Loucy (cell line): ENCODE results near the gene SFXN3.

ENCODE experiments used
- EZH2phosphoT487 ChIP-seq: fragments of 200-600 bp; IDR thresholded peaks from 2 replicates; pipeline ENCODE4 v1.6.1; 2018; ENCODE audit warnings: antibody characterized with exemption, mild to moderate bottlenecking, moderate library complexity, borderline replicate concordance
- TF ChIP-seq, protein P1 (sequence below): fragments of 200-600 bp; sonication (generic); conservative IDR thresholded peaks from 2 replicates; pipeline ENCODE4 v1.5.1; 2014; ENCODE audit warnings: mild to moderate bottlenecking, antibody characterized with exemption, low read length

DNA sequence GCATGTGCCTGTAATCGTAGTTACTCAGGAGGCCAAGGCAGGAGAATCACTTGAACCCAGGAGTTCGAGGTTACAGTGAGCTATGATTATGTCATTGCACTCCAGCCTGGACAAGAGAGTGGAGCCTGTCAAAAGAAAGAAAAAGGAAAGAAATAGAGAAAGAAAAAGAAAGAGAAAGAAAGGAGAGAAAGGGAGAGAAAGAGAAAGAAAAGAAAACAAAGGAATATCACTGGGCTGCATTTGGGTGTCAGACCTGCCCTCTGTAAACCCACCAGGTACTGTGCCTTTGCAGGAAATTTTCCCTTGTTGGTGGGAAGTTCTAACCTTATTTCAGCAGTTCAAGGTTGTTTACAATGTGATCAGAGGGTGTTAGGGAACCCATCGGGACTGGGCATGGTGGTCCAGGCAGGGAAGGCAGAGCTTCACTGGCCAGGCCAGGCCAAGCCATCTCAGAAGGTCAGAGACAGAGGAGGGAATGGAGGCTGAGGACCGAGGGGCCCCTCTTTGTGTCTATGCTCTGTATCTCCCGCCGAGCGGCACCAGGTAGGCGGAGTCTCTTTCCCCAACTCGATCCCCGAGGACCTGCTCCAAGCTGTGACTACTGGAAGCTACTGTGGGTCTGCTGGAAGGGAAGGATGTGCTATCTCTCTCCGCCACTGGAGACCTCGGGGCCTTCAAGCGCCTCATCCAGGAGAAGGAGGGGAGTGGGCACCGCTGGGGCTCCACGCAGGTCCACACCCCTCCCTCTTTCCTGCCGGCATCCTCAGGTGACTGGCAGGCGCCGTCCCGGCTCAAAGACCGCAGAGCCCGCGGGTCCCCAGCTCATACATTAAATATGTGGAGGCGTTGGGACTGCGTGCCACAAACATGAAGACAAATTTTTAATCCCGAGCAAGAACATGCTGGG lies 15.6 kb downstream of the SFXN3 start:
- TF ChIP-seq, protein P1, sequence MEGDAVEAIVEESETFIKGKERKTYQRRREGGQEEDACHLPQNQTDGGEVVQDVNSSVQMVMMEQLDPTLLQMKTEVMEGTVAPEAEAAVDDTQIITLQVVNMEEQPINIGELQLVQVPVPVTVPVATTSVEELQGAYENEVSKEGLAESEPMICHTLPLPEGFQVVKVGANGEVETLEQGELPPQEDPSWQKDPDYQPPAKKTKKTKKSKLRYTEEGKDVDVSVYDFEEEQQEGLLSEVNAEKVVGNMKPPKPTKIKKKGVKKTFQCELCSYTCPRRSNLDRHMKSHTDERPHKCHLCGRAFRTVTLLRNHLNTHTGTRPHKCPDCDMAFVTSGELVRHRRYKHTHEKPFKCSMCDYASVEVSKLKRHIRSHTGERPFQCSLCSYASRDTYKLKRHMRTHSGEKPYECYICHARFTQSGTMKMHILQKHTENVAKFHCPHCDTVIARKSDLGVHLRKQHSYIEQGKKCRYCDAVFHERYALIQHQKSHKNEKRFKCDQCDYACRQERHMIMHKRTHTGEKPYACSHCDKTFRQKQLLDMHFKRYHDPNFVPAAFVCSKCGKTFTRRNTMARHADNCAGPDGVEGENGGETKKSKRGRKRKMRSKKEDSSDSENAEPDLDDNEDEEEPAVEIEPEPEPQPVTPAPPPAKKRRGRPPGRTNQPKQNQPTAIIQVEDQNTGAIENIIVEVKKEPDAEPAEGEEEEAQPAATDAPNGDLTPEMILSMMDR = no peak
- no peak for TF ChIP-seq EZH2phosphoT487
